GM18951 (cell line): ENCODE measurements around the gene SUSD4.

Source experiments
- POLR2A ChIP-seq: IDR thresholded peaks from 4 replicates; pipeline ENCODE4 v1.6.1; 2011; ENCODE audit warnings: mild to moderate bottlenecking; ENCODE audit not compliant: insufficient read length, insufficient read depth; ENCODE audit errors: extremely low read depth
- in situ Hi-C: fragments of 300-500 bp; cut with MboI; formaldehyde crosslinking; loops from one replicate; pipeline ENCODE4 v1.12.0; 2022; ENCODE audit warnings: low sequenced_read_pairs, mixed read lengths, inconsistent platforms; ENCODE audit not compliant: unreplicated experiment

SUSD4 gene

GRCh38 chr1:223347583-223347982 lies 16.4 kb downstream of the SUSD4 start:
- no peak for TF ChIP-seq POLR2A
- in situ Hi-C loops, result no loop called here

- in situ Hi-C loops, result no loop called here
These were observed 17.7 kb downstream of the SUSD4 start for GRCh38 chr1:223346311-223346710.

DNA sequence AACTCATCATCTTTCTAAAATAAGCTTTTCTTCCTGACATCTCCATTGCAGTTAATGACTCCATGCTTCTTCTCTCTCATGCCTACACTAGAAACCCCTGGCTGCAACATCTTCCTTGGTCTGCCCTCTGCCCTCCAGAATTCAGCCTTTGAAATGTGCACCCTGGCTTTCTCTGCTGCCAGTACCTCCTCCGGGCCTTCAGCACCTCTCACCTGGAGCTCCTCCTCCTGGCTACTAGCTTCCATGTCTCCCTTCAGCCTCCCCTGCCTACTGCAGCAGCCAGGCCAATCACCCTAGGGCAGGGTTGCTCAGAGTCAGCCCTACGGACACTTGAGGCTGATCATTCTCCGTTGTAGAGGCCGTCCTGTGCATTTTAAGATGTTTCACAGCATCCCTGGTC lies 18.3 kb downstream of the SUSD4 start:
- in situ Hi-C loops, result no loop called here
- TF ChIP-seq POLR2A, result no peak

More at GRCh38 chr1:223346311-223346710, 17.7 kb downstream of the SUSD4 start:
- no peak for TF ChIP-seq POLR2A

DNA sequence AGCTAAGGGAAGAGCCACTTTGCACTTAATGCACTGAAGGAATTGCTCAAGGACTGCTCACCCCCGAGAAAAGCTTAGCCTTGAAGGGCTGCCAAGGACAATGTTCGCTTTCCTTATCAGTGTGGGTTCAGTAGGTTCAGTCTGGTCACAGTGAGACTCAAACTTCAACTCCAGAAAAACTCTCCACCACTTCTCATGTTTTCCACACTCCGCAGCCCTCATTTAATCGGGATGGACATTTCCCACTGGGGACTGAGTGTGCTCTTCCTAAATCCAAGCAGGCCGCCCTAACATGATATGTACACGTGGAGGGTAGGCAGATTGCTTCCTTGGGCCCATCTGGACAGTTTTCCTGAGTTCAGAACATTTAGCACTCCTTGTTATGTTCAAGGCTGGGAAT lies 19.5 kb downstream of the SUSD4 start:
- in situ Hi-C loops, result no loop called here
- TF ChIP-seq POLR2A, result no peak

DNA sequence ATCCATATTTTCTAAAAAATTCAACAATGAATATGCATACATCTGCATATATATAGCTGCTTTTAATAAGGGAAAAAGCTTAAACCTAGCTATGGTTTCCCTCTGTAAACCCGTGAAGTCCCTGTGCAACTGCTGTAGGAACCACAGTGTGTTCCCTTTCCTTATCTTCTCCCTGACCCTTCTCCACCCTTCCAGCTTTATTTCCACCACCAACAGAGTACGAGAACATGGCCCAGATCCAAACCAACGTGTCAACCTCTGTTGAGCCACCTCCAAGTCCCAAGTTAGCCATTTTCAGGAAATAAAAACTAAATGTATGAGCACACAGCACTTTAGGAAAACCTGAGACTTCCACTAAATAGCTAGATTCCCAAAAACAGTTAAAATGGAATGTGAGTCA lies 20.3 kb downstream of the SUSD4 start:
- in situ Hi-C loops, result no loop called here
- no peak for TF ChIP-seq POLR2A

- in situ Hi-C loops, result no loop called here
- TF ChIP-seq POLR2A, result no peak
These were observed 22.9 kb downstream of the SUSD4 start for GRCh38 chr1:223341121-223341520.

- in situ Hi-C loops, result no loop called here
- TF ChIP-seq POLR2A, result no peak
These were observed 23.3 kb downstream of the SUSD4 start for GRCh38 chr1:223340637-223341036.

DNA sequence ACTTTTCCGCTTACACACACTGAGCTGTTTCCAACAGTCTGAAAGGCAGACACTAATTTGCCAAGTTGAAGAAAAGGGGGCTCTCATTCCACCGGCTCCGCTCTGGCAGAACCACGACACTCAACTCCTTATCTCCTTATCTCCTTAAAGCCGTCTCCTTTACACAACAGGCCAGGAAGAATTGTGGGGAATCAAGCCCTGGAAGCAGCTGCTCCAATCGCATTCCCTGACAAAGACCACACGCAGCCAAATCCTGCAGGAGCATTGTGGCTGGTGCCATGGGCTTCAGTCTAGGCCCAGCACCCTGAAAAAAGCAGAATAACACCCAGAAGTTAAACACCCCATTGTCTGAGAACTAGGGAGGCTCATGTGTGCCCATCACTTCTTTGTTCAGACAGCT lies 24.1 kb downstream of the SUSD4 start:
- in situ Hi-C loops, result no loop called here
- TF ChIP-seq POLR2A, result no peak

- in situ Hi-C loops, result no loop called here
- TF ChIP-seq POLR2A, result no peak
These were observed 24.9 kb downstream of the SUSD4 start for GRCh38 chr1:223338811-223339746.

GRCh38 chr1:223337174-223337869 lies 26.7 kb downstream of the SUSD4 start:
- in situ Hi-C loops, result no loop called here
- TF ChIP-seq POLR2A, result no peak

DNA sequence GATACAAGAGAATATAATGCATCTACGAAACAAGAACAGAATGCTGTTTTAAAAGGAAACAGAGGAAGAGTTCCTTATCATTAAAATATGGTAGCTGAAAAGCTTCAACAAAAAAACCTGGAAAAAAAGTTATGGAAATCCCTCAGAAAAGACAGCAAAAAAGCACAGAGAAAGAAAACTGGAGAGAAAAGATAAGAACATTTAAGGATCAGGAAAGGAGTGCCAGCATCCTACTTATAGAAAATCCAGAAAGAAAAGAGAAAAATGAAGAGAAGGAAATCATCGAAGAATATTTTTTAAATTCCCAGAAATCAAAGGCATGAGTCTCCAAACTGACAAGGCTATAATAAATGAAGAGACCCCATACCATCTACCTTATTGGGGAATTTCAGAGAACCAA lies 29.8 kb downstream of the SUSD4 start:
- TF ChIP-seq POLR2A, result no peak
- in situ Hi-C loops, result no loop called here

DNA sequence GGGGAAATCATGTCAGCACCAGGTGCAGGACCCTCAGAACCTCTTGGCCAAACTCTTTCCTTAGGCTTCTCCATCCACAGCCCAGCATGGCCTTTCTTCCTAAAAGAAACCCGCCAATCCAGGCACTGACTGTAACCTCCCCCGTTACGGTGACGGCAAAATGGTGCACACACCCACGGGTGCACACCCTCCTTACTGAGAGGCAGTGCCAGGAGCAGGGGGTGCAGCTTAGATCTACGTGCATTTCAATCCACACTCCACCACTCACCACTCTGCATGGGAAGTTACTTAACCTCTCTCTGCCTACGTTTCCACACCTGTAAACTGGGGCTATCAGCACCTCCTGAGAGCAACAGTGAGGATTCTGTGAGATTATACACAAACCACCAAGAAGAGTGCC lies 31.0 kb downstream of the SUSD4 start:
- TF ChIP-seq POLR2A, result no peak
- in situ Hi-C loops, result no loop called here

DNA sequence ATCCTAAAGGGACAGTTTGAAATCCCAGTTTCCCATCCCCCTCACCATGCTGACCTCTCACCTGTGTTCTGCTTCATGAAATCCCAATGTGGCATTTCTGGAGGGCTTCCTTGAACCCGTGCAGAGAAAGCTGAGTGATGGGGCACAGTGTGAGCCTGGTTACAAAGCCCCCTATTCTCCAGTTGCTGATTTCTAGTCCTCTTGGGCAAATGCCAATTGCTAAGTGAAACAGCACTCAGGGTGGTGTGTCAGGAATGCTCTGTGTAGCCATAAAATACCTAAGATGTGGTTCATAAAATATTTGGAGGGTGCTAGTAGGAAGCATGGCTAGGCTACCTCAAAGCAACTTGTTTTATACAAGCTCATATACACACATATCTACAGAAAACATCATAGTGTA lies 32.0 kb downstream of the SUSD4 start:
- in situ Hi-C loops, result no loop called here
- no peak for TF ChIP-seq POLR2A

DNA sequence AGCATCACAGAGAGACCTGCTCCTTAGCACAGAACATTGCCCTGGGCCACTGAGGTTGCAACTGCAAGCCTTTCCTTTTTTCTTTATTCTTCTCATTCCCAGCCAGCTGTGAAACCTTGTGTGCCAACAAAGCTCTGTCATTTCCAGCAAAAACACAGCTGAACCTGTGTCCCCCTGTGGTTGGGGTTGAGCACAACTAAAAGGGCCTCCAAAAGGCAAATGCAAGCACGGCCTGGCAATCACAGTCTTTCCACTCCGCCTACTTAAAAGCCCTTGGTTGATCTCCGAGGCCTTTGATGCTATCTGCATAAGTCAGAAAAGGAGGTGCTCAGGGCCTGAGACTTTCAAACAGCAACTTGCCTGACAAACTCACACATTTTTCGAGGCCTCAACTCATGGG lies 32.7 kb downstream of the SUSD4 start:
- TF ChIP-seq POLR2A, result no peak
- in situ Hi-C loops, result no loop called here
